ENCODE results near the gene UGT8. TPM values are rescaled to one million over a fixed set of nuclear protein-coding genes. Genes with fewer than 3 reads are reported as not detected.

Gene UGT8
- total RNA-seq, 2 donors from 2014 or later: 42.8 to 54.0 TPM

DNA sequence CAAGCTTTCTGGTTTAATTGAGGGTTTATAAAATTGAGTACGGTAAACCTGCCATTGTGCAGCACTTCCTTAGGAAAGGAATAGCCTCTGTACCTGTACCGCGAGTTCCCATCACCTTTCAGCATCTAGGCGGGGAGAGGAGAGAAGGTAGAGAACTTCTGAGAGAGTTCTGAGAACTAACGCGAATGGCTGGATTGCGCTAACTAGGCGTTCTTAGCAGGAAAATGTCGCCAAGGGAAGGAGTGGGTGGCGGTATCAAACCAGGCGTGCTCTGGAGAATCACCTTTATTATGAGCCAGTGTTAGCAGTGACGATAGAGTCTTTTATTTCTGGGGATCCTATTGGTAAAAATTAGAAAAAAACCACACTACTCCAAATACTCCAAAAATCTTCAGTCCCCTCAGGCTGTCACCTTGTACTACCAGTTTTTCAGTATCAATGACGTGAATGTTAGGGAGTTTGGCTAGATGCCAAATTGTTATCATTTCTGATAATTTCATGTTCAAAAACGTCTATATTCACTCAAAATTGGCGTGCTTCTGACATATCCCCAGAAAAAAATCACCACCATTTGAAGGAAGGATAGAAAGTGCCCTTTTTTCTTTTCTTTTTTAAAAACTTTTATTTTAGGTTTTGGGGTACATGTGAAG is 1.4 kb downstream of the UGT8 start:
- Histone ChIP-seq H3K9ac (ENCODE audit: low read depth in 2 of 2, low read length in 2 of 2) (peak overlapping the region; percentile 66 to 90), H3K36me3 (no peaks in the 10 kb centered on the region), H3K4me3 (peak overlapping the region; percentile 56), H3K9me3 (no peaks in the 10 kb centered on the region), H3K27ac (peak overlapping the region; percentile 90), H3K4me1 (no peaks in the 10 kb centered on the region), H3K27me3 (no peaks in the 10 kb centered on the region)
- intact Hi-C loops (cut with DNase I): no loop called here
- DNase-seq: no peak
- no peak for TF ChIP-seq CTCF (IDR thresholded peaks at IDR 0.05)

DNA sequence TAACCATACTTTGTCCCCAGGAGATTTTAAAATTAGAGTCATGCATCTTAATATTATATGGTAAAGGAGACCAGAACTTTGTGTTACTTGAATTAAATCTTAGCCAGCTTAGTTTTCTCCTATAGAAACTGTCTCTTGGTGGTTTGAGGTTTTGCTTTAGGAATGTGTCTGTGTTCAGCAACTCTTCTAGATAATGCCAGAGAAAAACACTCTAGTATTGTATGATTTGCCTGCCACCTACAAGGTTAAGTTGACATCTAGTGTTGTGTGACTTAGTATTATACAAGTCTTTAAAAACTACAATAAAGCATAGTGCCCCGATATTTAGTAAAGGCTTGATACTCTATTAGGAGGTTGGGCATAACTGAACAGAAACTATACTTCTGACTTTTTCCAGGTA is 2.1 kb downstream of the UGT8 start:
- H3K9me3 ChIP-seq: no peaks in the 10 kb centered on the region
- intact Hi-C loops (cut with DNase I): no loop called here
- no peaks in the 10 kb centered on the region for H3K36me3 ChIP-seq
- peaks cover 3% of the 10 kb centered on the region for H3K4me1 ChIP-seq
- no peak for TF ChIP-seq CTCF (IDR thresholded peaks at IDR 0.05)
- H3K4me3 ChIP-seq: no peak overlapping the region
- no peaks in the 10 kb centered on the region for H3K27me3 ChIP-seq
- H3K9ac ChIP-seq (ENCODE audit: low read depth in 2 of 2, low read length in 2 of 2): no peak overlapping the region
- H3K27ac ChIP-seq: no peak overlapping the region
- DNase-seq: no peak

DNA sequence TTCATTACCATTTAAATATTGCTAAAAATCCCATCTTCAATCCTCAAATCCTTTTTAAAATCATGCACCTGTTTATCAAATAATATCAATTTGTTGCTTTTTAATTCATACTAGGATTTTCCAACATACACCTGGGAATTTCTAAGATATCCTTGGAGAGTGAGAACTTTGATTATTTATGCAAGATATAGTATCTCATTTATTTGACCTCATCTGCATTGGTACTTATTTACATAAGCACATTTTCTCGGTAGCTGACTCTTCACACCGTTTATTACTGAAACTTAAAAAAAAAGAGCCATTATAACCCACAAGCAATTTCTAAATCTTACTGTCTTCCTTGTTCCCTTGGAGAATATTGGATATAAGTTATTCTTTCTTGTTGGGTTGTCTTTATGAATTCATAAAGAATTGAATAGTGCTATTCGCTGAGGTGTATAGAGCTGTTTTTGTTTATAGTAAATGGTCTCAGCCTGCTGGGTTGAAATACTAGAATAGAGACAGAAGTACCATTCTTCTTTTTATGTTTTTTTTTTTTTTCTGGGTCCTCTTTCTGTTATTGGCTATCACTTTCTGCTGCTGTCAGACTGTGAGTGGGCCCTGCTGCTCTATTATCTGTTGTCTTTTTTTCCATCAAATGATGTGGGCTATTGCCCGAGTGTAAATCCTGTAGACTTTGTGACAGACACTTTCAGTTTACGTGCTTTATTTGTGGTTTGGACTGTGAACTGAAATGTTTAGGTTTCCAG is 2.9 kb downstream of the UGT8 start:
- no peak overlapping the region for H3K27ac ChIP-seq
- H3K9me3 ChIP-seq: no peaks in the 10 kb centered on the region
- no peaks in the 10 kb centered on the region for H3K36me3 ChIP-seq
- H3K4me1 ChIP-seq: peaks cover 3% of the 10 kb centered on the region
- H3K9ac ChIP-seq (ENCODE audit: low read depth in 2 of 2, low read length in 2 of 2): no peak overlapping the region
- intact Hi-C loops (cut with DNase I): no loop called here
- H3K4me3 ChIP-seq: no peak overlapping the region
- TF ChIP-seq CTCF (IDR thresholded peaks at IDR 0.05): no peak
- DNase-seq: no peak
- H3K27me3 ChIP-seq: no peaks in the 10 kb centered on the region

GRCh38 chr4:114603497-114603896 is 4.9 kb downstream of the UGT8 start:
- H3K27me3 ChIP-seq: no peaks in the 10 kb centered on the region
- peaks cover 3% of the 10 kb centered on the region for H3K4me1 ChIP-seq
- no peak for TF ChIP-seq CTCF (IDR thresholded peaks at IDR 0.05)
- H3K4me3 ChIP-seq: no peak overlapping the region
- intact Hi-C loops (cut with DNase I): no loop called here
- H3K27ac ChIP-seq: peak overlapping the region; percentile 67
- no peaks in the 10 kb centered on the region for H3K9me3 ChIP-seq
- H3K36me3 ChIP-seq: no peaks in the 10 kb centered on the region
- peak overlapping the region in 1 of 2 donors; percentile 60 for H3K9ac ChIP-seq (ENCODE audit: low read depth in 2 of 2, low read length in 2 of 2)
- no peak for DNase-seq

GRCh38 chr4:114606245-114606644 is 7.6 kb downstream of the UGT8 start:
- Histone ChIP-seq H3K27ac (peak overlapping the region; percentile 67), H3K27me3 (no peaks in the 10 kb centered on the region), H3K9ac (ENCODE audit: low read depth in 2 of 2, low read length in 2 of 2) (no peak overlapping the region), H3K9me3 (no peaks in the 10 kb centered on the region), H3K4me1 (peaks cover 3% of the 10 kb centered on the region), H3K4me3 (no peak overlapping the region), H3K36me3 (no peaks in the 10 kb centered on the region)
- intact Hi-C loops (cut with DNase I): no loop called here
- DNase-seq: no peak
- TF ChIP-seq CTCF (IDR thresholded peaks at IDR 0.05): no peak

Data from colonic mucosa (tissue), 4 donors.